Karpas-422 (cell line): ENCODE results near the gene FLNA. TPM values are rescaled to one million over a fixed set of nuclear protein-coding genes. Genes with fewer than 3 reads are reported as not detected.

Experiments used
- DNase-seq: peaks from one replicate; pipeline ENCODE4 v3.0.0-alpha.2; 2015
- H2AFZ ChIP-seq: fragments of 200-600 bp; sonication (generic); 2 replicates; pipeline ENCODE4 v1.6.1; 2014; ENCODE audit warnings: antibody characterized with exemption, low read length, mixed read lengths
- H3K27ac ChIP-seq: fragments of 200-600 bp; sonication (generic); 2 replicates; pipeline ENCODE4 v1.5.1; 2014; ENCODE audit warnings: mild to moderate bottlenecking, low read length, moderate library complexity
- H3K27me3 ChIP-seq: fragments of 200-600 bp; sonication (generic); 2 replicates; pipeline ENCODE4 v1.6.1; 2014; ENCODE audit warnings: low read length, mixed read lengths
- H3K36me3 ChIP-seq: fragments of 200-600 bp; sonication (generic); 2 replicates; pipeline ENCODE4 v1.6.1; 2014; ENCODE audit warnings: low read length, mixed read lengths; ENCODE audit not compliant: insufficient read depth
- H3K4me1 ChIP-seq: fragments of 200-600 bp; sonication (generic); 2 replicates; pipeline ENCODE4 v1.6.1; 2014; ENCODE audit warnings: mild to moderate bottlenecking, low read length, mixed read lengths
- H3K4me2 ChIP-seq: fragments of 200-600 bp; sonication (generic); 2 replicates; pipeline ENCODE4 v1.6.1; 2014; ENCODE audit warnings: low read length, low read depth, mild to moderate bottlenecking; ENCODE audit not compliant: poor library complexity, severe bottlenecking
- H3K4me3 ChIP-seq: fragments of 200-600 bp; sonication (generic); 2 replicates; pipeline ENCODE4 v1.5.1; 2014; ENCODE audit warnings: mild to moderate bottlenecking, antibody characterized with exemption, low read length, mixed read lengths
- H3K79me2 ChIP-seq: fragments of 200-600 bp; sonication (generic); 2 replicates; pipeline ENCODE4 v1.6.1; 2014; ENCODE audit warnings: mild to moderate bottlenecking, low read length, mixed read lengths
- H3K9ac ChIP-seq: fragments of 200-600 bp; sonication (generic); 2 replicates; pipeline ENCODE4 v1.6.0; 2014; ENCODE audit warnings: low read length
- H3K9me2 ChIP-seq: fragments of 200-600 bp; sonication (generic), shearing (Covaris generic); replicated peaks from 2 replicates; pipeline ENCODE4 v1.6.0; 2014; ENCODE audit warnings: mild to moderate bottlenecking, low read length, moderate library complexity; ENCODE audit not compliant: insufficient read depth
- H3K9me3 ChIP-seq: fragments of 300-700, 200-600 bp; sonication (generic); 2 replicates; pipeline ENCODE4 v1.6.1; 2014; ENCODE audit warnings: low read length, mixed read lengths
- H4K20me1 ChIP-seq: fragments of 200-600 bp; sonication (generic); 2 replicates; pipeline ENCODE4 v1.6.1; 2014; ENCODE audit warnings: mild to moderate bottlenecking, antibody characterized with exemption, low read length, low read depth; ENCODE audit not compliant: insufficient read depth
- total RNA-seq: library from RNA; depleted of rRNA; stranded (reverse); fragments of >200 nt; shearing (Covaris generic); gene quantifications from 2 replicates; pipeline ENCODE4 v1.2.3, GENCODE V29; 2014; ENCODE audit warnings: low replicate concordance

FLNA gene
- total RNA-seq, 1 experiment from 2014 or later: 46.3 TPM

DNA sequence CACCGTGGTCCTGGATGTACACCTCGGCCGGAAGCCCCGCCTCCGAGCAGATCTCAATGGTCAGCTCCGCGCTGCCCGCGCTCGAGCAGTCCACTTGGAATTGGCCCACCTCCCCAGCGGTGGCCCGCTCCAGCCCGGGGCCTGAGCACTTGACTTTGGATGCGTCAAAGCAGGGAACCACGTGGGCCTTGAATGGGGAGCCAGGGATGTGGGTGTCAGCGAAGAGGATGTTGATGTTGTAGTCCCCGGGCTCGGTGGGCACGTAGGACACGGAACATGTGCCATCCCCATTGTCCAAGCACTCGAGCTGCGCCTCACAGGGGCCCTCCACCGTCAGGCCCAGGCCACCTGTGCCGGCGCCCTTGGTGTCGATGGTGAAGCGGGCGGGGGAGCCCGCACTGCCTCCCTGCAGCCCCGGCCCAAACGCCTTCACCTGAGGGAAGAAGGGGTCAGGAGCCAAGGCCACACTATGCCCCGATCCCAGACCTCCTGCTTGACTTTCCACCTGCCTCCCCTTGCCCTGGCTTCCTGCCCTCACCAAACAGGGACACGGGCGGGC, 14.2 kb downstream of the FLNA start:
- no peaks in the 10 kb centered on the region for H3K9me2 ChIP-seq
- no peak overlapping the region for H3K9ac ChIP-seq
- H3K27me3 ChIP-seq: no peaks in the 10 kb centered on the region
- no peak overlapping the region for H3K27ac ChIP-seq
- H4K20me1 ChIP-seq: no peaks in the 10 kb centered on the region
- no peak overlapping the region for H2AFZ ChIP-seq
- no peaks in the 10 kb centered on the region for H3K4me1 ChIP-seq
- DNase-seq: no peak
- H3K79me2 ChIP-seq: no peaks in the 10 kb centered on the region
- H3K4me2 ChIP-seq: no peak overlapping the region
- no peaks in the 10 kb centered on the region for H3K9me3 ChIP-seq
- no peaks in the 10 kb centered on the region for H3K36me3 ChIP-seq
- H3K4me3 ChIP-seq: no peak overlapping the region

DNA sequence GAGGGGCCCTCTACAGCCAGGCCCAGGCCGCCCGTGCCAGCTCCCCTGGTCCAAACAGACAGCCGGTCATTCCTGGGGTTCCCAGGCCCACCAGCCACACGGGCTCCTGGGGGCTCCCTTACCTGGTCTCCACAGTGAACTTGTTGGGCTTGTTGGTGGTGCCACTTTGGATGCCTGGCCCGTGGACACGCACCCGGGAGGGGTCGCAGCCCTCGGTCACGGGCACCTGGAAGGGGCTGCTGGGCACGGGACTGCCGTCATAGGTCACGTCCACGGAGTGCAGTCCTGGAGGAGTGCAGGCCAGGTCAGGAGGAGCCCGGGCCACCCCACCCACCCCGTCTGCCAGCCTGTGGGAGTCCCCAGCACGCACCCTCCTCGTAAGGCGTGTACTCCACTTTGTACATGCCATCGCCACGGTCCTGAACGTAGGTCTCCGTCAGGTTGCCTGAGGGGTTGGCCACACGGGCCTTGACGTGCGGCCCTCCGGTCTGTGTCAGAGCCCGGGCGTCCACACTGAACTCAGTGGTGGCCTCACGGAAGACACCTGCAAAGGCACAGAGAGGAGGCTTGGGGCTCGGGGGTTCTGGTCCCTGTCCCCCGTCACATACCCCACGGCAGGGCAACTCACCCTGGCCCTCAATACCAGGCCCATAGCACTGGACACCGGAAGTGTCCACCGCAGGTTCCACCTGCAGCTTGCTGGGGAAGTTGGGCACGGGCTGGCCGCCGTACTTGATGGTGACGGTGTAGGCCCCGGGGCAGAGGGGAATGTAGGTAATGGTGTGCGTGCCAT, 14.9 kb downstream of the FLNA start:
- Histone ChIP-seq H3K27ac (no peak overlapping the region), H4K20me1 (no peaks in the 10 kb centered on the region), H3K4me3 (no peak overlapping the region), H3K36me3 (no peaks in the 10 kb centered on the region), H3K4me2 (no peak overlapping the region), H3K4me1 (no peaks in the 10 kb centered on the region), H3K27me3 (no peaks in the 10 kb centered on the region), H2AFZ (no peak overlapping the region), H3K79me2 (no peaks in the 10 kb centered on the region), H3K9me2 (no peaks in the 10 kb centered on the region), H3K9me3 (no peaks in the 10 kb centered on the region), H3K9ac (no peak overlapping the region)
- DNase-seq: no peak

DNA sequence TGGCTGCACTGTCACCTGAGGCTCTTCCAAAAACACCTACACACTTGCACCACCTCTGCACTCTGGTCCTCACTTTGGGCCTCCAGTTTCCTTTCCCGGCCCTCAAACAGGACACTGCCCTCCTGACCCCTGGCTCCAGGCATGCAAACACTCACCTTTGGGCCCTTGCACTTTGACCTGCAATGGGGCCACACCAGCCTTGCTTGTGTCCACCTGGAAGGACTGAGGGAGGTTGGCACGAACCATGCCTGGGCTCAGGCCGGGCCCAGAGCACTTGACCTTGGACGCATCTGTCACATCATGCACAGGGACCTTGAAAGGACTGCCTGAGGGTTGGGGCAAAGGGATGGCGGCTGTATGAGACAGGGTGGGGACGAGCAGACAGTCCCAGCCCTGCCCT, 15.6 kb downstream of the FLNA start:
- no peaks in the 10 kb centered on the region for H3K27me3 ChIP-seq
- DNase-seq: no peak
- H3K9me2 ChIP-seq: no peaks in the 10 kb centered on the region
- H4K20me1 ChIP-seq: no peaks in the 10 kb centered on the region
- H3K27ac ChIP-seq: no peak overlapping the region
- no peak overlapping the region for H2AFZ ChIP-seq
- no peak overlapping the region for H3K4me2 ChIP-seq
- no peak overlapping the region for H3K4me3 ChIP-seq
- no peaks in the 10 kb centered on the region for H3K36me3 ChIP-seq
- no peaks in the 10 kb centered on the region for H3K79me2 ChIP-seq
- H3K9me3 ChIP-seq: no peaks in the 10 kb centered on the region
- H3K4me1 ChIP-seq: no peaks in the 10 kb centered on the region
- H3K9ac ChIP-seq: no peak overlapping the region

DNA sequence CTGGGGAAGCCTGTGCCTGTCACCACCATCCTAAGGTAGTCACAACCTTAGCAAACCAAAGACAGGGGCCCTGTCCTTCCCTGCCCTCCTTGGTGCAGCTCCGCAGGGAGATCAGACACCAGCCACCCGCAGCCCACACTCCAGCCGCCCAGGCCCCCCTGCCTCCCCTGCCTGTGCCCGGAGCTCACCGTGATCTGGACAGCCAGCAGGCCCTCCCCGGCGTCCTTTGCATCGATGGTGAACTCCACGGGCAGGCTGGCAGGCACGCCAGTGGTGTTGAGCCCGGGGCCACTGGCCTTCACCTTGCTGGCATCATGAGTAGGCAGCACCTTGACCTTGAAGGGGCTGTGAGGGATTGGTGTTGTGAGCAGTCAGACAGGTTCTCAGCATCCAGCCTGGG, 16.4 kb downstream of the FLNA start:
- Histone ChIP-seq H4K20me1 (no peaks in the 10 kb centered on the region), H3K79me2 (no peaks in the 10 kb centered on the region), H3K9me2 (no peaks in the 10 kb centered on the region), H3K4me2 (no peak overlapping the region), H3K9me3 (no peaks in the 10 kb centered on the region), H3K4me3 (no peak overlapping the region), H3K27ac (no peak overlapping the region), H3K4me1 (no peaks in the 10 kb centered on the region), H3K9ac (no peak overlapping the region), H3K27me3 (no peaks in the 10 kb centered on the region), H2AFZ (no peak overlapping the region), H3K36me3 (no peaks in the 10 kb centered on the region)
- DNase-seq: no peak

DNA sequence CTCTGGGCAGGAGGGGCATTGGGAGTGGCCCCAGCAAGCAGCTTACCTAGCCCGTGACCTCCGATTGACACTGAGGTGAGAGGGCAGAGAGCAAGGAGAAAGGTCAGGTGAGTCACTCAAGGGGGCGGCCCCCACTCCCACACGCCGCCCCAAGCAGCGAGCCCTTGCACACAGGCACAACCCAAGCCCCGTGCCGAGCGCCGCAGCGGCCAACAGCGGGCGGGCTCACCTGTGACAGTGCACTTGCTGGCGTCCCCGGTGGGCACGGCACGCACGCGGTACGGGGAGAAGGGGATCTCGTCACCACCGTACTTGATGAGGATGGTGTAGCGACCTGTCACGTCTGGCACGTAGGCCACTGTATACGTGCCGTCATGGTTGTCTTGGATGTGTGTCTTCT, 17.2 kb downstream of the FLNA start:
- H3K9ac ChIP-seq: no peak overlapping the region
- no peak overlapping the region for H3K4me2 ChIP-seq
- H2AFZ ChIP-seq: no peak overlapping the region
- H4K20me1 ChIP-seq: no peaks in the 10 kb centered on the region
- no peaks in the 10 kb centered on the region for H3K36me3 ChIP-seq
- H3K9me3 ChIP-seq: no peaks in the 10 kb centered on the region
- H3K27ac ChIP-seq: no peak overlapping the region
- no peaks in the 10 kb centered on the region for H3K27me3 ChIP-seq
- no peak overlapping the region for H3K4me3 ChIP-seq
- H3K9me2 ChIP-seq: no peaks in the 10 kb centered on the region
- no peaks in the 10 kb centered on the region for H3K79me2 ChIP-seq
- no peak for DNase-seq
- H3K4me1 ChIP-seq: no peaks in the 10 kb centered on the region

DNA sequence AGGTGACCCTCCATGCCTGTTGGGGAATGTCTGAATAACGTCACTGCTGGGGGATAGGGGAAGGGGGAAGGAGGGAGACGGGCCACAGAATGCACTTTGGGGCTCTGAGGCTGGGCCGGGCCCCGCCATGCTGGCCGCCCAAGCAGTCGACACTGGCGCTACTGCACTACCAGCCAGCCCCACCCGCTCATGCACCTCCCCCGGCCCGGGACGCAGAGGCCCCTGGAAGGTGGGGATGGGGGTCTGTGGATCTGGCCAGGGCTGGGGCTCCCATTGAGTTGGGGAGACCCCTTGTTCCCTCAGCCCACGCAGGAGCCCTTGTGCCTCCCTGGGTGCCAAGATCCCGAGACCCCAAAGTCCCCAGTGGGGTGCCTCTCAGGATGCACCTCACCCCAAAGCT, 17.8 kb downstream of the FLNA start:
- H3K27ac ChIP-seq: no peak overlapping the region
- no peaks in the 10 kb centered on the region for H3K9me3 ChIP-seq
- no peaks in the 10 kb centered on the region for H4K20me1 ChIP-seq
- H3K4me1 ChIP-seq: no peaks in the 10 kb centered on the region
- no peak overlapping the region for H3K4me3 ChIP-seq
- no peak overlapping the region for H3K9ac ChIP-seq
- H3K27me3 ChIP-seq: no peaks in the 10 kb centered on the region
- H3K9me2 ChIP-seq: no peaks in the 10 kb centered on the region
- no peaks in the 10 kb centered on the region for H3K79me2 ChIP-seq
- H3K4me2 ChIP-seq: no peak overlapping the region
- no peak for DNase-seq
- H2AFZ ChIP-seq: no peak overlapping the region
- H3K36me3 ChIP-seq: no peaks in the 10 kb centered on the region

DNA sequence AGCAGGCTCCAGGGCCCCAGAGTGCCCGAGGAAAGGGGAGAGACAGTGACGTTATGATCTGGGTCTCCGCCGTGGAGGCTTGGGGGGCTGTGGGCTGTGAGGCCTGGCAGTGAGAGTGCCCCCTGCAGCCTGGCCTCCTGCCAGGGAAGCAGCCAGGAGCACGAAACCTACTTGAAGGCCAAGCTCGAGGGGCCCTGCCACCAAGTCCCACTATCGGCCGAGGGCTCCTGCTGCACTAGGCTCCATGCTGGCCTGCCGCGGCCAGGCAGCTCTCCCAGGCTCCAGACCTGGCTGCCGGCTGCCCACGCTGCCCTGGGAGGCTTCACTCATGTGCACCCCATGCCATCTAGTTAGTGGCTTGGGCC, 18.7 kb downstream of the FLNA start:
- H3K4me1 ChIP-seq: no peaks in the 10 kb centered on the region

DNA sequence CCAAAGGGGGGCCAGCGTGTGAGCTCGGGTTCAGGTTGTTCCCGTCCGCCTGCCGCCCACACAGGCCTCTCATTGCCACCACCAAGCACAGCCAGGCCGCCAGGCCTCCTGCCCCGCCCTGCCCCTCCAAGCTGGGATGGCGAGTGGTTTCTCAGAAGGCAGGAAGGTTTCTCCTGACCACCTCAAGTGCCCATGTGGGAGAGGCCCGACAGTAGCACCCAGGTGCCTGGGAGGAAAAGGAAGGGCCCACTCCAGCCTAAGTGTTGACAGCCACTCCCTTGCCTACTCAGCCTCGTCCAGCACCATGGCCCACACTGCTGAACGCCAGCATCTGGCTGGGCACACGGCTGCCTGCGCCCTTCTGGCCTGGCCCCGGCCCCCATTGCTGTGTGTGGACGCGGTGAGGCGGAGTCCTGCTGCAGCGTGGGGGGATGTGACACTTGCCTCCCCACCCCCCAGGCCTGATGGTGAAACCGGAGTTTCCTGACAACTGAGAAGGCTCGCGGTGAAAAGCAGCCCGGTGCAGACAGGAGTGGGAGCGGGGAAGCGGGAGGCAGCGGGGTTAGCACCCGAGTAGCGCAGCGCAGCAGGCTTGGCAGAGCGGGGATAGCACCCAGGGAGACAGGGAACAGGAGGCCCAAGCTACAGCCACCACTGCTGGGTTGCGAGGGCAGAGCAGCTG, 19.2 kb downstream of the FLNA start:
- no peaks in the 10 kb centered on the region for H3K9me3 ChIP-seq
- H3K9ac ChIP-seq: no peak overlapping the region
- no peaks in the 10 kb centered on the region for H3K4me1 ChIP-seq
- H3K27me3 ChIP-seq: no peaks in the 10 kb centered on the region
- H3K4me3 ChIP-seq: no peak overlapping the region
- H2AFZ ChIP-seq: no peak overlapping the region
- no peaks in the 10 kb centered on the region for H3K9me2 ChIP-seq
- no peak for DNase-seq
- H3K79me2 ChIP-seq: no peaks in the 10 kb centered on the region
- H4K20me1 ChIP-seq: no peaks in the 10 kb centered on the region
- H3K36me3 ChIP-seq: no peaks in the 10 kb centered on the region
- H3K27ac ChIP-seq: no peak overlapping the region
- H3K4me2 ChIP-seq: no peak overlapping the region

More for the DNA sequence above, 18.7 kb downstream of the FLNA start:
- H3K27me3 ChIP-seq: no peaks in the 10 kb centered on the region
- no peak overlapping the region for H3K27ac ChIP-seq
- no peaks in the 10 kb centered on the region for H3K9me3 ChIP-seq
- no peak overlapping the region for H2AFZ ChIP-seq
- no peaks in the 10 kb centered on the region for H3K36me3 ChIP-seq
- no peaks in the 10 kb centered on the region for H4K20me1 ChIP-seq
- H3K79me2 ChIP-seq: no peaks in the 10 kb centered on the region
- no peaks in the 10 kb centered on the region for H3K9me2 ChIP-seq
- H3K9ac ChIP-seq: no peak overlapping the region
- no peak overlapping the region for H3K4me3 ChIP-seq
- no peak for DNase-seq
- no peak overlapping the region for H3K4me2 ChIP-seq
